ENCODE measurements around the gene OGDHL.

OGDHL gene

GRCh38 chr10:49752584-49752983 is 9.5 kb downstream of the OGDHL start:
- no peak overlapping the region for H3K4me3 ChIP-seq (replicated peaks; ENCODE audit: insufficient read depth, low read length)
- no peak overlapping the region for H3K27ac ChIP-seq (replicated peaks)
- no peak for DNase-seq (ENCODE audit: low read depth in 1 of 2, low spot score in 1 of 2)
- H3K27me3 ChIP-seq (ENCODE audit: insufficient read depth, poor library complexity, severe bottlenecking) = no peaks in the 10 kb centered on the region
- TF ChIP-seq REST (IDR thresholded peaks at IDR 0.05; ENCODE audit: insufficient replicate concordance, low read depth) = no peak
- TF ChIP-seq SPI1 (IDR thresholded peaks at IDR 0.05; ENCODE audit: borderline replicate concordance, low read depth) = no peak
- TF ChIP-seq GABPA (IDR thresholded peaks at IDR 0.05; ENCODE audit: low read depth) = no peak

DNA sequence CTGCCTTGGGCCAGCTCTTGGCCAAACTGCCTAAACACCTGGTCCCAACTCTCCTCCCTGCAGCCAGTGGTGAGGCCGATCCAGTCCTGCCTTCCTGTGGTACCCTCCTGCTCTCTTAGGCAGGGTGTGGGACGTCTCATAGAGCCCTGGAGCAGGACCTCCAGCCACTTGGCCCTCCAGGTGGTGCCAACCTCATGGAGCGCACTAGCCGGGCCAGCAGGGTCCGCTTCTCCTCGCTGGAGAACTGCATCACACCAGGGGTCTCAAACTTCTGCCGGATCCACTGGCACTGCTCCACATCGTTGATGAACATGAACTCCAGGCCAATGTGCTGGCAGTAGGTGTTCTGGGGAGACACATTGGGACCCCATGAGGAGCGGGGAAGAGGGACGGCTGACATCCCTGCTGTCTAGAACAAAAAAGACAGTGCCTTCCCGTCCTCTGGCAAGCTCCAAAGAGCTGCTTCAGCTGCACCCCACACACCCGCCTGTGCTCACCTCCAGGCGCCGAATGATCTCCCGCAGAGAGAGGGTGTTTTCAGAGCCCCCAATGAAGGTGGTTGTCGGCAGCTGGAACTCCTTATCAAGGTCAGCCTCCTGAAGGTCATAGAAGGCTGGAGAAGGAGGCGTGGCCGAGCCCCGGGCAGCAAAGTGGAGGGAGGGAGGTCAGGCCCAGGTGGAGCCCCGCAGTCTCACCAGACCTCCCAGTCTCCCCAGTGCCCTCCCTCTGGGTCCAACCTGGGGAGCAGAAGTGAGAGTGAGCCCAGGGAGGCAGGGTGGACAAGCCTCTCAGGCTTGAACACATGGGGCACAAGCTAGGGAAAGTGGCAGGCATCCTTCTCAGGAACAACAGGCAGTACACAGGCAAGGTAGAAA is 10.2 kb downstream of the OGDHL start:
- DNase-seq (ENCODE audit: low read depth in 1 of 2, low spot score in 1 of 2) = no peak
- H3K27ac ChIP-seq (replicated peaks) = no peak overlapping the region
- H3K27me3 ChIP-seq (ENCODE audit: insufficient read depth, poor library complexity, severe bottlenecking) = no peaks in the 10 kb centered on the region
- H3K4me3 ChIP-seq (replicated peaks; ENCODE audit: insufficient read depth, low read length) = no peak overlapping the region
- TF ChIP-seq POLR2AphosphoS5 (IDR thresholded peaks at IDR 0.05; ENCODE audit: low read depth) (no peak), GABPA (IDR thresholded peaks at IDR 0.05; ENCODE audit: low read depth) (no peak), SPI1 (IDR thresholded peaks at IDR 0.05; ENCODE audit: borderline replicate concordance, low read depth) (no peak), REST (IDR thresholded peaks at IDR 0.05; ENCODE audit: insufficient replicate concordance, low read depth) (no peak)
- TF ChIP-seq, protein P1, sequence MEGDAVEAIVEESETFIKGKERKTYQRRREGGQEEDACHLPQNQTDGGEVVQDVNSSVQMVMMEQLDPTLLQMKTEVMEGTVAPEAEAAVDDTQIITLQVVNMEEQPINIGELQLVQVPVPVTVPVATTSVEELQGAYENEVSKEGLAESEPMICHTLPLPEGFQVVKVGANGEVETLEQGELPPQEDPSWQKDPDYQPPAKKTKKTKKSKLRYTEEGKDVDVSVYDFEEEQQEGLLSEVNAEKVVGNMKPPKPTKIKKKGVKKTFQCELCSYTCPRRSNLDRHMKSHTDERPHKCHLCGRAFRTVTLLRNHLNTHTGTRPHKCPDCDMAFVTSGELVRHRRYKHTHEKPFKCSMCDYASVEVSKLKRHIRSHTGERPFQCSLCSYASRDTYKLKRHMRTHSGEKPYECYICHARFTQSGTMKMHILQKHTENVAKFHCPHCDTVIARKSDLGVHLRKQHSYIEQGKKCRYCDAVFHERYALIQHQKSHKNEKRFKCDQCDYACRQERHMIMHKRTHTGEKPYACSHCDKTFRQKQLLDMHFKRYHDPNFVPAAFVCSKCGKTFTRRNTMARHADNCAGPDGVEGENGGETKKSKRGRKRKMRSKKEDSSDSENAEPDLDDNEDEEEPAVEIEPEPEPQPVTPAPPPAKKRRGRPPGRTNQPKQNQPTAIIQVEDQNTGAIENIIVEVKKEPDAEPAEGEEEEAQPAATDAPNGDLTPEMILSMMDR (IDR thresholded peaks at IDR 0.05; ENCODE audit: insufficient read depth, low read length) = no peak

DNA sequence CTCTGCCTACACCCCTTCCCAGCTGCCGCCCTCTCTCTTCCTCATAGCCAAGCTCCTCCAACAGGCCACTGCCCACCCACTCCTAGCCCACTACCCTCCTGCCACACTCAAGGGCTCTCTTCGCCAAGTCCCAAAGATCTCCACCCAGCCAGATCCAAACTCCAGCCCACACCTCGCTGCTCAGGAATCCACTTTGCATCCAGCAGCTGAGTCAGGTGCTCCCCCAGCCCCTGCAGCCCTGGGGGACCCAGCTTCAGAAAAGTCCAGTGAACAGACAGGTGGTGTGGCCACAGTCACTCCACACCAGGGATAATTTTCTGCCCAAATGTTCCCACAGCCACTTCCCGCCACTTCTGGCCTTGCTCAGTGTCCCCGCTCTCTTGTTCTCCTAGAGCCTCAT is 10.9 kb downstream of the OGDHL start:
- Histone ChIP-seq H3K27me3 (ENCODE audit: insufficient read depth, poor library complexity, severe bottlenecking) (no peaks in the 10 kb centered on the region), H3K27ac (replicated peaks) (no peak overlapping the region), H3K4me3 (replicated peaks; ENCODE audit: insufficient read depth, low read length) (no peak overlapping the region)
- no peak for DNase-seq (ENCODE audit: low read depth in 1 of 2, low spot score in 1 of 2)
- TF ChIP-seq POLR2AphosphoS5 (IDR thresholded peaks at IDR 0.05; ENCODE audit: low read depth) (no peak), REST (IDR thresholded peaks at IDR 0.05; ENCODE audit: insufficient replicate concordance, low read depth) (no peak), GABPA (IDR thresholded peaks at IDR 0.05; ENCODE audit: low read depth) (no peak), SPI1 (IDR thresholded peaks at IDR 0.05; ENCODE audit: borderline replicate concordance, low read depth) (no peak)
- TF ChIP-seq, protein P1 (IDR thresholded peaks at IDR 0.05; ENCODE audit: insufficient read depth, low read length) = no peak
